Measurements from ENCODE around the gene FAM184A.

Gene FAM184A

DNA sequence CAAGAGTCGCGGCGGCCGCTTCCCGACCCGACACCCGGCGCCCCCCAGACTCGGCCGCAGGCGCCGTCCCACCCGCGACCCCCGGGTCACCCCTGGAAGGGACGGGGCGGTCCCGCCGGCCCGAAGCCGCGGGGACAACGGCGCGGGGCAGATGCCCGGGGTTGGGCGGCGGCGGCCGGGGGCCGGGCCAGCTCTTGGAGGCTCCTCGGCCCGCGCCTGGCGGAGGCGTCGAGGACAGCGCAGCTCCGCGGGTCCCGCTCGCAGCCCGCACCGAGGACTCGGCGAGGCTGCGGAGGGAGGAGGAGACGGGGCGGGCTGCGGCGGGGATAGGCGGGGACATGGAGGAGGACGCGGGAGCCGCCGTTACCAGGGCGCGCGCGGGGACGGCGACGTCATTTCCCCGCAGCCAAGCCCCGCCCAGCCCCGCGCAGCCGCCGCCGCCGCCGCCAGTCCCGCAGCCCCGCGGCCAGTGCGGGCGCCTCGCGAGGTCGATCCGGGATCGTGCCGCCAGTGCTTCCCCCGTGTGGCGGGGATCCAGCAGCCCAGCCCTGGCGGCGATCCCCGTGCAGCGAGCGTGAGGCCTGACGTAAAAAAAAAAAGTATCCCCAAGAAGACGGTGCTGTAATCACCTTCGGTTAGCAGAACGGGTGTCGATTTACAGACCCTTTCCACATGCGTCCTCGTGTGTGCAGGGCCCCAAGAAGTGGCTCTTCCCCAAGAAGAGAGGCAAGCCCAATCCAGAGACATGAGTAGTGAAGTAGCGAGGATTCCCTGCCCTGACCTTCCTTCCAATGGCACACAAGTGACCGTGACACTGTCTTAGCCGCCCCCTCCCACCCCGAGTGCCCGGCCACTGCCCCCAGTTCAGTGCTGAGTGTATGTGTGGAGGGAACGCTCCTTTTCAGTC is at the start of gene FAM184A:
Gene FAM184A, minus strand, starts transcription at position 289 of the 907 bp plus-strand sequence. CDS start 365 bp downstream, outside the sequence.
- no peak for TF ChIP-seq ELF4 (IDR thresholded peaks at IDR 0.05)
- TF ChIP-seq ARNT (IDR thresholded peaks at IDR 0.05) = peak; percentile 44; the same call in 1 of the 2 replicates
- TF ChIP-seq ZNF384 (IDR thresholded peaks at IDR 0.05) = peak; percentile 60
- TF ChIP-seq LEF1 (IDR thresholded peaks at IDR 0.05; ENCODE audit: borderline replicate concordance) = peak; percentile 20; the same call in 1 of the 2 replicates
- peak; percentile 97 for TF ChIP-seq L3MBTL2 (conservative IDR thresholded peaks at IDR 0.05)
- TF ChIP-seq TARDBP (IDR thresholded peaks at IDR 0.05) = no peak
- peak; percentile 86 for DNase-seq (ENCODE audit: extremely low spot score)
- CTCF ChIA-PET = interaction anchor here (0.7 to 1.3 kb wide), 4 partner anchors 15 to 111 kb away, joined by 3 to 5 read pairs (median 3); no protein-coding TSS in a partner anchor
- POLR2A ChIA-PET = interaction anchor here (0.6 to 2.3 kb wide), 11 partner anchors 11 to 1291 kb away, joined by 3 to 9 read pairs (median 3); partner anchors contain the start of gene ASF1A

DNA sequence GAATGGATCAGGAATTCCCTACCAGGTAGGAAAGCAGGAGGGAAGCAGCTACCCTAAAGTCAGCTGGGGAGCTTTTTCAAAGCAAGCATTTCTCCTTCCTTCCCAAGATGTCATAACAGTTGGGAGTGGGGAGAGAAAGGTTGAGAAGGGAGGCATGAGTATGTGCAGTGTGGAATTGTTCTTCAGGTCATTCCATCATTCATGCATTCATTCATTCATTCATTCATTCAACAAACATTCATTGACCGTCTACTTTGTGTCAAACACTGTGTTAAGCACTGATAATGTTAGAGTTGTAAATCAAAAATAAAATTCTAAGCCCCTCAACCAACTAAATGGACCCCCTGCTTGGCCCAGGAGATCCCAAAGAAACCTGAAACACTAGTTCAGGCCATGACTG is 49.2 kb upstream of the FAM184A start:
- ChIA-PET CTCF (no interaction called here), POLR2A (no interaction called here)
- no peak for DNase-seq (ENCODE audit: extremely low spot score)
- TF ChIP-seq NFRKB (IDR thresholded peaks at IDR 0.05) (no peak), TARDBP (IDR thresholded peaks at IDR 0.05) (no peak), CTBP1 (IDR thresholded peaks at IDR 0.05; ENCODE audit: borderline replicate concordance) (no peak), BHLHE40 (IDR thresholded peaks at IDR 0.05; ENCODE audit: borderline replicate concordance) (no peak), HDGF (IDR thresholded peaks at IDR 0.05; ENCODE audit: borderline replicate concordance) (no peak), SP1 (IDR thresholded peaks at IDR 0.05) (no peak), ARNT (IDR thresholded peaks at IDR 0.05) (no peak), ZNF384 (IDR thresholded peaks at IDR 0.05) (no peak), FOXM1 (IDR thresholded peaks at IDR 0.05; ENCODE audit: borderline replicate concordance) (no peak), SUZ12 (IDR thresholded peaks at IDR 0.05) (no peak), LEF1 (IDR thresholded peaks at IDR 0.05; ENCODE audit: borderline replicate concordance) (no peak), FOXK2 (IDR thresholded peaks at IDR 0.05) (no peak), FOXA1 (IDR thresholded peaks at IDR 0.05) (no peak), ELF4 (IDR thresholded peaks at IDR 0.05) (no peak), L3MBTL2 (conservative IDR thresholded peaks at IDR 0.05) (no peak)
- TF ChIP-seq, protein P1, sequence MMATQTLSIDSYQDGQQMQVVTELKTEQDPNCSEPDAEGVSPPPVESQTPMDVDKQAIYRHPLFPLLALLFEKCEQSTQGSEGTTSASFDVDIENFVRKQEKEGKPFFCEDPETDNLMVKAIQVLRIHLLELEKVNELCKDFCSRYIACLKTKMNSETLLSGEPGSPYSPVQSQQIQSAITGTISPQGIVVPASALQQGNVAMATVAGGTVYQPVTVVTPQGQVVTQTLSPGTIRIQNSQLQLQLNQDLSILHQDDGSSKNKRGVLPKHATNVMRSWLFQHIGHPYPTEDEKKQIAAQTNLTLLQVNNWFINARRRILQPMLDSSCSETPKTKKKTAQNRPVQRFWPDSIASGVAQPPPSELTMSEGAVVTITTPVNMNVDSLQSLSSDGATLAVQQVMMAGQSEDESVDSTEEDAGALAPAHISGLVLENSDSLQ (IDR thresholded peaks at IDR 0.05) = no peak

DNA sequence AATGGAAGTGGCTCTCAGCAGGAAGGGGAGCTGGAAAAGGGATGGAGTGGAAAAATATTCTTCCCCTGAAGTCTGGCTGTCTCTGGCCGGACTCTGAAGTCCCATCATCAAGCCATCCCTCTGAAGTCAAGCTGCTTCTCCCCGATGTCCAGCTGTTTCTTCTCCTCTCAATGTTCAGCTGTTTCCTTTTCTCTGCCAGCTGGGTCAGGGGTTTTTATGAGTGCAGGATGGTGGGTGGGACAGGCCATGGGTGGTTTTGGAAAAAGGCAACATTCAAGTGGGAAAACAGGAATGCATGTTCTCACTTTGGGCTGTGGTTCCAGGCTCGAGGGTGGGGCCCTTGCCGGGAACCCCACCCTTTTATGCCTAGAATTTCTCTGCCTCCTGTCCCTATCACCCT is 48.4 kb upstream of the FAM184A start:
- ChIA-PET CTCF (interaction anchor here (0.6 to 1.2 kb wide), 3 partner anchors 158 to 950 kb away, joined by 3 read pairs; no protein-coding TSS in a partner anchor), POLR2A (no interaction called here)
- DNase-seq (ENCODE audit: extremely low spot score) = no peak
- no peak for TF ChIP-seq SUZ12 (IDR thresholded peaks at IDR 0.05)
- TF ChIP-seq, protein P1 (IDR thresholded peaks at IDR 0.05) = no peak
- TF ChIP-seq ARNT (IDR thresholded peaks at IDR 0.05) = no peak
- TF ChIP-seq CTBP1 (IDR thresholded peaks at IDR 0.05; ENCODE audit: borderline replicate concordance) = no peak
- no peak for TF ChIP-seq HDGF (IDR thresholded peaks at IDR 0.05; ENCODE audit: borderline replicate concordance)
- TF ChIP-seq FOXM1 (IDR thresholded peaks at IDR 0.05; ENCODE audit: borderline replicate concordance) = no peak
- no peak for TF ChIP-seq NFRKB (IDR thresholded peaks at IDR 0.05)
- no peak for TF ChIP-seq FOXA1 (IDR thresholded peaks at IDR 0.05)
- no peak for TF ChIP-seq FOXK2 (IDR thresholded peaks at IDR 0.05)
- no peak for TF ChIP-seq ELF4 (IDR thresholded peaks at IDR 0.05)
- TF ChIP-seq ZNF384 (IDR thresholded peaks at IDR 0.05) = no peak
- TF ChIP-seq BHLHE40 (IDR thresholded peaks at IDR 0.05; ENCODE audit: borderline replicate concordance) = no peak
- TF ChIP-seq TARDBP (IDR thresholded peaks at IDR 0.05) = no peak
- TF ChIP-seq L3MBTL2 (conservative IDR thresholded peaks at IDR 0.05) = no peak
- no peak for TF ChIP-seq SP1 (IDR thresholded peaks at IDR 0.05)
- no peak for TF ChIP-seq LEF1 (IDR thresholded peaks at IDR 0.05; ENCODE audit: borderline replicate concordance)

- no peak for DNase-seq (ENCODE audit: extremely low spot score)
- CTCF ChIA-PET = interaction anchor here (1.2 to 2.1 kb wide), 4 partner anchors 10 to 951 kb away, joined by 3 to 5 read pairs (median 3); no protein-coding TSS in a partner anchor
Measured at GRCh38 chr6:119126140-119126539, 47.7 kb upstream of the FAM184A start.

GRCh38 chr6:119125576-119125975 is 47.1 kb upstream of the FAM184A start:
- ChIA-PET POLR2A (no interaction called here), CTCF (interaction anchor here (1.6 to 2.1 kb wide), 2 partner anchors 9 to 15 kb away, joined by 3 to 5 read pairs; no protein-coding TSS in a partner anchor)
- no peak for DNase-seq (ENCODE audit: extremely low spot score)
- TF ChIP-seq, protein P1 (IDR thresholded peaks at IDR 0.05) = no peak
- TF ChIP-seq SP1 (IDR thresholded peaks at IDR 0.05) (no peak), SUZ12 (IDR thresholded peaks at IDR 0.05) (no peak), ARNT (IDR thresholded peaks at IDR 0.05) (no peak), TARDBP (IDR thresholded peaks at IDR 0.05) (no peak), L3MBTL2 (conservative IDR thresholded peaks at IDR 0.05) (no peak), NFRKB (IDR thresholded peaks at IDR 0.05) (no peak), ELF4 (IDR thresholded peaks at IDR 0.05) (no peak), FOXK2 (IDR thresholded peaks at IDR 0.05) (no peak), FOXA1 (IDR thresholded peaks at IDR 0.05) (no peak), HDGF (IDR thresholded peaks at IDR 0.05; ENCODE audit: borderline replicate concordance) (no peak), FOXM1 (IDR thresholded peaks at IDR 0.05; ENCODE audit: borderline replicate concordance) (no peak)

More at GRCh38 chr6:119126140-119126539, 47.7 kb upstream of the FAM184A start:
- POLR2A ChIA-PET = no interaction called here
- TF ChIP-seq ELF4 (IDR thresholded peaks at IDR 0.05) = no peak
- TF ChIP-seq L3MBTL2 (conservative IDR thresholded peaks at IDR 0.05) = no peak

Data from HEK293T (cell line).